HCEC 1CT (cell line): ENCODE data around the gene MEX3D.

ENCODE experiments used
- DNase-seq: peaks from one replicate; pipeline ENCODE4 v3.0.0-alpha.2; 2017

The MEX3D gene

GRCh38 chr19:1568320-1569019 is at the start of gene MEX3D:
MEX3D (minus strand) TSS chr19:1568325; CDS start chr19:1568058, 267 bp downstream.
- DNase-seq: peak; percentile 62

GRCh38 chr19:1616875-1617274 is 48.8 kb upstream of the MEX3D start:
- DNase-seq: no peak

- DNase-seq: peak; percentile 16
Observed at GRCh38 chr19:1616396-1616795, 48.3 kb upstream of the MEX3D start.

DNA sequence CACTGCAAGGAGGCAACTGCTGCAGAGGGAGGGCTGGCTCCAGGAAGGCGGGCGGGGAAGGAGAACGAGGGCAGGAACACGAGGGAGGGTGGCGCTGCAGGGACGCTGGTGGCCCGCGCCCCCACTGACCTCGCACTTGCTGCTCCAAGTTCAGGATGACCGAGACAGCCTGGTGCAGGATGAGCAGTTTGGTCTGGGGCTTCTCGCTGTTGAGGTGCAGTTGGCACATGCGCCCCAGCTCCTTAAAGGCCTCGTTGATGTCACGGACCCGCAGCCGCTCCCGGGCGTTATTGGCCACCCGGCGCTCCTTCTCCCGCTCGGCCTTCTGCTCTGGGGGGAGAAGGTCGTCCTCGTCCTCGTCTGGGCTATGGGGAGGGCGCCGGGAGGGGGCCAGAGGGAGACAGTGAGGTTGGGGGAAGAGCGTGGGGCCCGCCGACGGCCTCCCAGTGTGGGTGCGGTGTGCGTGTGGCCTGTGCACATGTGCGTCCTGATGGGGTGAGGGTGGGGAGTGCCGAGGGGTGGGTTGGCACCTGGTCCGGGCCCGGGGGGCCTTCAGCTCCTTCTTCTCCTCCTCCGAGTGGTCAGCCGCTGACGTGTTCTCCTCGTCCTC is 47.1 kb upstream of the MEX3D start:
- no peak for DNase-seq

GRCh38 chr19:1613808-1614570 is 45.9 kb upstream of the MEX3D start:
- DNase-seq: no peak

- no peak for DNase-seq
Observed at GRCh38 chr19:1613146-1613545, 45.0 kb upstream of the MEX3D start.

DNA sequence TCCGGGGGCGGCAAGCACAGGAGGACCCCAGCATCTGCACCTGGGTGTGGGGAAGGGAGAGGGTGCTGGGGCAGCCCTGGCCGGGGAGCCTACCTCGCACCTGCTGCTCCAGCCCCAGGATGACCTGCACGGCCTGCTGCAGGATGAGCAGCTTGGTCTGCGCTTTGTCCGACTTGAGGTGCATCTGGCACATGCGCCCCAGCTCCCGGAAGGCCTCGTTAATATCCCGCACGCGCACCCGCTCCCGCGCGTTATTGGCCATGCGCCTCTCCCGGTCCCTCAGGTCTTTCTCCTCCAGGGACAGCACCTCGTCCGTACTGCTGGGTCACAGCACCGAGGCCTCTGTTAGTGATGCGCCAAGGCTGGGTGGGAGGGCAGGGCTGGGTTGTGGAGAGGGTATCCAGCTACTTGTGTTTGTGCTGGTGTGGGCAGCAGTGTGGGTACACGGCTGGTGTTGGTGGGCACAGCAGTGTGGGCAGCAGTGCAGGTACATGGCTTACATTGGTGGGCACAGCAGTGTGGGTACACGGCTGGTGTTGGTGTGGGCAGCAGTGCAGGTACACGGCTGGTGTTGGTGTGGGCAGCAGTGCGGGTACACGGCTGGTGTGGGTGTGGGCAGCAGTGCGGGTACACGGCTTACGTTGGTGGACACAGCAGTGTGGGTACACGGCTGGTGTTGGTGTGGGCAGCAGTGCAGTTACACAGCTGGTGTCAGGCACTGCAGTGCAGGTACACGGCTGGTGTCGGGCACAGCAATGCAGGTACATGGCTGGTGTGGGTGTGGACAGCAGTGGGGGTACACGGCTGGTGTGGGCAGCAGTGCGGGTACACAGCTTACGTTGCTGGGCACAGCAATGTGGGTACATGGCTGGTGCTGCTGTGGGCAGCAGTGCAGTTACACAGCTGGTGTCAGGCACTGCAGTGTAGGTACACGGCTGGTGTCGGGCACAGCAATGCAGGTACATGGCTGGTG is 44.3 kb upstream of the MEX3D start:
- DNase-seq: no peak

DNA sequence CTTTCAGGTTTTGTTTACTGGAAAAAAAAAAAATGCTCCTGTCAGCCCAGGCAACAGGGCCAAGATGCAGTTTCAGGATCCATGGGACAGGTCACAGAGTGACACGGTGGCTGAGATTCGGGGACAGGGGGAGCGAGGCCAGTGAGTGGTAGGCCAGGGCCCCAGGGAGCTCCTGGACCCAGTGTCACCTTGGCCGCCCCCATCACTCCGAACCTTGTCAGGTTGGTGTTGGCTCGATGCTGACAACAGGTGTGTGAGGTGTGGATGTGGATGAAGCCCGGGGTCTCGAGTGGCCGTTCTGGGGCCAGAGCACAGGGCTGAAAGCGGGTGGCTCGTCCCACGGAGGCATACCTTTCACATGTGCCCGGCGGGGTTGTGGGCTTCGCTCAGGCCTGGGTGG is 43.2 kb upstream of the MEX3D start:
- no peak for DNase-seq

DNA sequence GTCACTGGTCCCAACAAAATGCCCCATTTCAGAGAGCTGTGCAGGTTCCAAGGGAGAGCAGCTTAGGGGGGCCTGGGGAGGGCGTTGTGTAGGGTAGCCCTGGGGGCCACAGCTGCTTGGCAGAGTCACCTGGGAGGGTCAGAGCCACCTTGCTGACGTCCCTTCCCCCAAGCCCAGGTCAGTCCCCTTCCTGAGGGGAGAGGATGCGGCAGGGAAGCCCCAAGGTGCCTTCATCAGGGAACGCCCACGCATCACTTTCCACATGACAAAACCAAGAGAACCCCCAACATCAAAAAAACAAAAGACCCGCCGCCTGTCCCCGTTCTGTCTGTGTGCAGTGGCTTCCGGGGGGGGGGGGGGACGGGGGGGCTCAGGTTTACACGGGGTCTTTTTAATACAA is 42.5 kb upstream of the MEX3D start:
- DNase-seq: no peak

DNA sequence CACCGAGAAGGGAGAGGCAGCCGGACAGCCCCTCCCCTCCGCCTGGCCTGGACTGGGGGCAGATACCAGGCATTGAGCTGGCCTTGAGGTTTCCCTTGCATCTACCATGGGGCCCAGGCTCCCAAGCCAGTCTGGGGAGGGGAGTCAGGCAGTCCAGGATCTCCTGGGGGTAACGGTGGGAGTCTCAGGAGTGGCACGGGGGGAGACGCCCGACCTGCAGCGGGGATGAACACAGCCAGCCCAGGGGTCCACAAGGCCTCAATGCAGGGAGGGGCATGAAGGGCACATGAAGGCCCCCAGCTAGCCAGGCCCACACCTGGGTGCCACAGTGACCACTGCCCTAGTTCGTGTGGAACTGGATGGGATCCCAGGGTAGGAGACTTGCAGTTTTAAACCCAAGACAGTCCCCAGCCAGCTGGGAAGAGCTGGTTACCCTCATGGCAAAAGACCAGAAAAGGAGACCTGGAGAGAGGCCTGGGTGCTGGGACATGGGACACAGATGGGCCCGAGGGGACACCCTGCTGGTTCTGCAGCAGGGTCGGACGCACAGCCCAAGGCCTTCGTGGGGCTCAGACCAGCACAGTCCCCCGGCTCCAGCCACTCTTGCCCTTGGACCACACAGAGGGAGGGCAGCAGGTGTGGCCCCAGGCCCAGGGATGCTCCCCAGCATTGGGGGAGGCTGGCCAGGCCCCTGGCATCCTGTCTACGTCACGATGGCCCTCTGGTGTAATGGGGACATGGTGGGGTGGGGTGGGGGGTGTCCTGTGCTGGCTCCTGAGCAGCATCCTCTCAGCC is 41.8 kb upstream of the MEX3D start:
- no peak for DNase-seq

GRCh38 chr19:1609103-1609396 is 40.9 kb upstream of the MEX3D start:
- no peak for DNase-seq

DNA sequence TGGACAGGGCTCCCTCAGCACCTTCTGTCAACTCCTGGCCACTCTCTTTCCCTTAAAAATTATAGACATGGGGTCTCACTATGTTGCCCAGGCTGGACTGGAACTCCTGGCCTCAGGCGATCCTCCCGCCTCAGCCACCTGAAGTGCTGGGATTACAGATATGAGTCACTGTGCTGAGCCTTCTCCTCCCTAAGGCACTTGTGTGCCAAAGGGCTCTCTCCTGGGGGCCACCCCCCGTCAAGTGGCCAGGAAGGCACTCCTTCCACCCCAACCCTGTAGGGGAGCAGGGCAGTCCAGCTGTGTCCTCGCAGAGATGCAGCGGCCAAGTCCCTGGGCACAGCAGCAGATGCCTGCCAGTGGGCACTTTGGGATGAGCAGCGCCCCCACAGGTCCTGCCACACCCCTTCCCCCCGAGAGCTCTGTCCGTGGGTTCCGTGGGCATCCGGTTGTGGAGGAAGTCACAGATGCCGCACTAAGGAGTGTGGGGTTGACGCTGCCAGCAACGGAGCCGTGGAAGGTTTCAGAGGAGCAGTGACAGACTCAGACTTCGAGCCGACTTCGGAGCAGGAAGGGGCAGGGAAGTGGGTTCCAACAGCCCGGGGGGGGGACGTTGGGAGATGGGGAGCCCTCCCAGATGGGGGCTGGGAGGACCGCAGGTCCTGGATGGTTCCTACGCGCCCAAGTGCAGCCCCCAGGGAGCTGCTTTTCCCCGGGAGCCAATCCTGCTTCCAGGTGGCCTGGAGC is 40.4 kb upstream of the MEX3D start:
- DNase-seq: no peak

- no peak for DNase-seq
Observed at GRCh38 chr19:1606138-1606651, 38.1 kb upstream of the MEX3D start.

- DNase-seq: peak; percentile 96
Observed at GRCh38 chr19:1605236-1606137, 37.4 kb upstream of the MEX3D start, which contains the start of gene UQCR11. UQCR11 (minus strand) TSS chr19:1605462; CDS start chr19:1605409, 53 bp downstream.

- DNase-seq: no peak
Observed at GRCh38 chr19:1602091-1602707, 34.1 kb upstream of the MEX3D start.

- no peak for DNase-seq
Observed at GRCh38 chr19:1601613-1602064, 33.5 kb upstream of the MEX3D start.

DNA sequence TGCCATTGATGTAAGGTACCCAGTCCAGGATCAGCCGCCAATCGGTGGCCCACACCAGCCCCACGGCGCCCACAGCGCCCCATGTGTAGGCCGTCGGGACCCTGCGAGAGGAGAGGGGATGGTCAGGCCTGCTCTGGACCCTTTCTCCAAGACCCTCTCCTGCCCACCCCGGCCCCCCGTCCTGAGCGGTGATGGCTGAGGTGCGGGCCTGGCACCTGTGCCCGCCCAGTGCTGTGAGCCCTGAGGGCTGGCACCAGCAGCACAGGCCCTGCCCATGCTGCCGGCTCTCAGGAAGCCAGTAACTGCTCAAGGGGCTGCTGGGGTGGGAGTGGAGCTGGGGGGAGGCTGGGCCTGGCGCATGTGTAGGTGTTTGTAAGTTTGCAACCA is 31.3 kb upstream of the MEX3D start:
- DNase-seq: no peak

- DNase-seq: no peak
Observed at GRCh38 chr19:1598777-1599459, 30.8 kb upstream of the MEX3D start.

DNA sequence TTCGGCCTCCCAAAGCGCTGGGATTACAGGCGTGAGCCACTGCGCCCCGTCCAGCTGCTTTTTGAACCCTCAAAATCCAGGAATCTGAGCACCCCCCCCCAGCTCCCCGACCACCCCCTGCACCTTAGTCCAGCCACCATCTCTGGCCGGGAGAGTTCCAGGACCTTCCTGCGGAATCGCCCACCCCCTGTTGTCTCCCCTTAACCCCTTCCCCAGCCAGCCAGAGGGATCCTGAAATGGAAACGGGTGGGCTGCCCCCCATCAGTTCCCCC is 25.3 kb upstream of the MEX3D start:
- DNase-seq: no peak
